GM12874 (cell line): Measurements from ENCODE around the gene CLCC1.

Source experiments
- TF ChIP-seq, protein P1 (sequence below): IDR thresholded peaks from 2 replicates; pipeline ENCODE4 v1.5.1; 2011; ENCODE audit warnings: low read depth, mild to moderate bottlenecking, control low read depth, low read length, moderate library complexity; ENCODE audit not compliant: insufficient read depth

The CLCC1 gene

DNA sequence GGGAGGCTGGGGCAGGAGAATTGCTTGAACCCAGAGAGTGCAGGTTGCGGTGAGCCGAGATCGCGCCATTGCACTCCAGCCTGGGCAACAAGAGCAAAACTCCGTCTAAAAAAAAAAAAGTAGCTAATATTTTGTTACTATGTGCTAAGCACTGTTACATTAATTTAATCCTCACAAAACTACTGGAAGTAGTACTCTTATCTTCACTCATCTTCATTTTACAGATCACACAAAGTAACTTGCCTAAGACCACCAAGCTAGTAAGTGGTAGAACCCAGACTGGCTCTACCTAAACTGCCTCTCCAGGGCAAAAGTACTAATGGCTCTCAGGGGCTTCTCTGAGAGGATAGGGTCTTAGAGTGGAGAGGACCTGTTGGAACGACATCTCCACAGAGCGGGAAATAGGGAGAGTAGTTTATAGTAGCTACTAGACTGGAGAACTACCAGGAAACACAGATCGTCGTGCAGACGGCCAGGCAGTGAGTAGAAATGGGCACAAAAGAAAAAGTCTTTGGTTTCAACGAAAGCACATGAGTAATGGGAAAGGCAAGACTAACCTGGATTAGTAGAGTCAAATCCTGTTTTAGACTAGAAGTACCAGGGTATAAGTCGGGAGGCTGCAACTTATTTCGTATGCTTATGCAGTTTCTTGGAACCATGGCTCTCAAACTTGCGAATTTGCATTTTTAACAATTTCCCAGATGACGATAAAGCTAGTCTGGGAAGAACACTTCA is 1.4 kb downstream of the CLCC1 start:
- TF ChIP-seq, protein P1, sequence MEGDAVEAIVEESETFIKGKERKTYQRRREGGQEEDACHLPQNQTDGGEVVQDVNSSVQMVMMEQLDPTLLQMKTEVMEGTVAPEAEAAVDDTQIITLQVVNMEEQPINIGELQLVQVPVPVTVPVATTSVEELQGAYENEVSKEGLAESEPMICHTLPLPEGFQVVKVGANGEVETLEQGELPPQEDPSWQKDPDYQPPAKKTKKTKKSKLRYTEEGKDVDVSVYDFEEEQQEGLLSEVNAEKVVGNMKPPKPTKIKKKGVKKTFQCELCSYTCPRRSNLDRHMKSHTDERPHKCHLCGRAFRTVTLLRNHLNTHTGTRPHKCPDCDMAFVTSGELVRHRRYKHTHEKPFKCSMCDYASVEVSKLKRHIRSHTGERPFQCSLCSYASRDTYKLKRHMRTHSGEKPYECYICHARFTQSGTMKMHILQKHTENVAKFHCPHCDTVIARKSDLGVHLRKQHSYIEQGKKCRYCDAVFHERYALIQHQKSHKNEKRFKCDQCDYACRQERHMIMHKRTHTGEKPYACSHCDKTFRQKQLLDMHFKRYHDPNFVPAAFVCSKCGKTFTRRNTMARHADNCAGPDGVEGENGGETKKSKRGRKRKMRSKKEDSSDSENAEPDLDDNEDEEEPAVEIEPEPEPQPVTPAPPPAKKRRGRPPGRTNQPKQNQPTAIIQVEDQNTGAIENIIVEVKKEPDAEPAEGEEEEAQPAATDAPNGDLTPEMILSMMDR = no peak

DNA sequence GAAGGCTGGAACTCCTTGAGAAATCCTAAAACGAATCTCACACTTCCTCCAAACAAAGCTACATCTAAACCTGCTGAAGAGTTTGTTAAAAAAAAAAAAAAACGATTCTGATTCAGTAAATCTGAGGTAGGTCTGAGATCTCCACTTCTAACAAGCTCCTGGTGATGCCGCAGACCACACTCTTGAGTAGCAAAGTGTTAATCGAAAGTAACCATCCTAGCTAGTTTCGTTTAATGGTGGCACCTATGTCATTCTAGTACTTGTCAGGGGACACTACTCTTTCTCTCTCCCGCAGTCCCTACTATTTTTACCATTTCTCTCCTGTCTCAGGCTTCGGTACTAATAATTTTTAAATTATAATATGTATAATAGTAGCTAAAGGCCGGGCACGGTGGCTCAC is 2.1 kb downstream of the CLCC1 start:
- TF ChIP-seq, protein P1 = no peak

DNA sequence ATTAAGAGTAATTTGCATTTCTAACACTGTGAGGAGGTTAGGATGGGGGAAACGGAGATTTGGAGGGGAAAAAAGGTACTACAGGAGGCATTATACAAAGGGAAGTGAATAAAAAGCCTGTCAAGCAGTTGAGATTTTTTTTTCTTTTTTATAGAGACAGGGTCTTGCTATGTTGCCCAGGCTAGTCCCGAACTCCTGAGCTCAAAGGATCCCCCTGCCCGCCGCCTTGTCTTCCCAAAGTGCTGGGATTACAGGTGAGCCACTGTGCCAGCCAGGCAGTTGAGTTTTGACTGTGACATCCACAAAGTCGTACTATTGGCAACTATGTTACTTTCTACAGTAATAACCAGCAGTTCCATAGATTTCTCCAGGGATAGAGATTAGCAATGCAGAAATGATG is 2.6 kb downstream of the CLCC1 start:
- TF ChIP-seq, protein P1 = no peak

DNA sequence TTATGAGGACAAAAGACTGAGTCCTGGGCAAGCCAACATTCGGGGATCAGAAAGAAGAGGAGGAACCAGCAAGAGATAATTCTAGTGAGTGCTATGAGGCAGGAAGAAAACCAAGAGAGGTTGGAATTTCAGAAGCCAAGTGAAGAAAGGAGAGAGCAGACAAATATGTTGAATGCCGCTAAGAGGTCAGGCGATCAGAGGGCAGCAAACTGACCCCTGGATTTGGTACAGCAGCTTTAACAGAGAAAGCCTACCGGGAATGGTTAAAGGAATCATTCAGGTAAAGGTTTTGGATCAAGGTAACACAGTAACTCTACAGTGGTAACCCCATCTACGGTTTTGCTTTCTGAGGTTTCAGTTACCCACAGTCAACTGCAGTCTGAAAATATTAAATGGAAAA is 5.4 kb downstream of the CLCC1 start:
- TF ChIP-seq, protein P1 = no peak

DNA sequence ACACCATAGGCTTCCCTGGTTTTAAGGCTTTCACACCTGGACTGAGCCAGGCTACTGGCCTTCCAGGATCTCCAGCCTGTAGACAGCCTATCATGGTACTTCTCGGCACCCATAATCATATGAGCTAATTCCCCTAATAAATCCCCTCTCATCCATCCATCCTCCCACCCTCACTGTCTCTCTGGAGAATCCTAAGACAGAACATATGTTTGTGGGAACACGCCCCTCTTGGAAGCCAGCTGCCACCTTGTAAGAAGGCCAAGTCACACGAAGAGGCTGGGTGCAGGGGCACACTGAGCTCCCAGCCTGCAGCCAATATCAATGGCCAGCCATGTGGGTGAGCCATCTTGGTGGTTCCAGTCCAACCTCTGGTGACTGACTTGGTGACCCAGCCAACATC is 7.4 kb downstream of the CLCC1 start:
- TF ChIP-seq, protein P1 = no peak

DNA sequence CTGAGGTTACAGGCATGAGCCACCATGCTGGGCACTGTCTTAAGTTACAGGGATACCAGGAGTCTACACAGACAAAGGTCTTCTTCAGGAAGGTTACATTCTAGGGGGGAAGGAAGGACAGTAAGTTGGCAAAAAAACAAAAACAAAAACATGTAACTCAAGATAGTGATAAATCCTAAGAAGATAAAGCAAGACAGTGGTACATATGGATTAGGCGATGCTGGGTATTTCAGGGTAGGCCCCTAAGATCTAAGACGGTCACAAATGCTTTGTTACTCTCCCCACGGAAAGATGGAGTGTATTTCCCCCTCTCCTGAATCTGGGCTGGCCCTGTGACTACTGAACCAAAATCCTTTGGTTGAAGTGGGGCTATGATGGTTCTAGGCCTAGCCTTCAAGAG is 8.2 kb downstream of the CLCC1 start:
- TF ChIP-seq, protein P1 = no peak

DNA sequence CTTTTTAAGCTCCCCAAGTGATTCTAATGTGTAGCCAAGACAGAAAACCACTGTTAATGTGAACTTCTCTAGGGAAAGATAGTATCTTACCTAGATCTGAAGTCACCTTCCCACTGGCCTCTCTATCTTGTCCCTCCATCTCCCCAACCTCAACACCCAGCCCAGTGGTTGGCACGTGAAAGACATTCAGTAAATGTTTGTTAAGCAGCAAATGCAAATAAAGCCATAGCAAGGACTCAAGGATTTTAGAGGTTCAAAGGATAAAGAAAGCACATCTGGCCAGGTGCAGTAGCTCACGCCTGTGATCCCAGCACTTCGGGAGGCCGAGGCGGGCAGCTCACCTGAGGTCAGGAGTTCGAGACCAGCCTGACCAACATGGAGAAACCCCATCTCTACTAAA is 9.8 kb downstream of the CLCC1 start:
- TF ChIP-seq, protein P1 = no peak

DNA sequence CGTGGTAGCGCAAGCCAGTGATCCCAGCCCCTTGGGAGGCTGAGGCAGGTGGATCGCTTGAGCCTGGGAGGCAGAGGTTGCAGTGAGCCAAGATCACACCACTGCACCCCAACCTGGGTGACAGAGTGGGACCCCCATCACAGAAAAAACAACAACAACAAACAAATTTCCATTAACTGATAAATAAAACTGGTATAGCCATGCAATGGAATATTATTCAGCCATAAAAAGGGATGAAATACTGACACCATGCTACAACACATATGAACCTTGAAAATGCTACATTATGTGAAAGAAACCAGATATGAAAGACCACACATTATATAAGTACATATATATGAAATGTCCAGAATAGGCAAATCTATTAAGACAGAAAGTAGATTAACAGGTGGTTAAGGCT is 12.0 kb downstream of the CLCC1 start:
- TF ChIP-seq, protein P1 = no peak
